ENCODE results near the gene IL1R2.
A peak's percentile ranks its signal among the peaks of the same experiment; 100 is the strongest.

Gene IL1R2

GRCh38 chr2:101995019-101995418 is 3.3 kb downstream of the IL1R2 start:
- H3K36me3 Mint-ChIP-seq (ENCODE audit: low read depth) = no peaks in the 10 kb centered on the region
- TF ChIP-seq, protein P1, sequence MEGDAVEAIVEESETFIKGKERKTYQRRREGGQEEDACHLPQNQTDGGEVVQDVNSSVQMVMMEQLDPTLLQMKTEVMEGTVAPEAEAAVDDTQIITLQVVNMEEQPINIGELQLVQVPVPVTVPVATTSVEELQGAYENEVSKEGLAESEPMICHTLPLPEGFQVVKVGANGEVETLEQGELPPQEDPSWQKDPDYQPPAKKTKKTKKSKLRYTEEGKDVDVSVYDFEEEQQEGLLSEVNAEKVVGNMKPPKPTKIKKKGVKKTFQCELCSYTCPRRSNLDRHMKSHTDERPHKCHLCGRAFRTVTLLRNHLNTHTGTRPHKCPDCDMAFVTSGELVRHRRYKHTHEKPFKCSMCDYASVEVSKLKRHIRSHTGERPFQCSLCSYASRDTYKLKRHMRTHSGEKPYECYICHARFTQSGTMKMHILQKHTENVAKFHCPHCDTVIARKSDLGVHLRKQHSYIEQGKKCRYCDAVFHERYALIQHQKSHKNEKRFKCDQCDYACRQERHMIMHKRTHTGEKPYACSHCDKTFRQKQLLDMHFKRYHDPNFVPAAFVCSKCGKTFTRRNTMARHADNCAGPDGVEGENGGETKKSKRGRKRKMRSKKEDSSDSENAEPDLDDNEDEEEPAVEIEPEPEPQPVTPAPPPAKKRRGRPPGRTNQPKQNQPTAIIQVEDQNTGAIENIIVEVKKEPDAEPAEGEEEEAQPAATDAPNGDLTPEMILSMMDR (IDR thresholded peaks at IDR 0.05; ENCODE audit: unreplicated experiment in 3 of 3) = no peak
- peaks cover 5% of the 10 kb centered on the region for H3K4me1 Mint-ChIP-seq
- H3K27me3 Mint-ChIP-seq (ENCODE audit: low read depth) = peaks cover 21% of the 10 kb centered on the region
- H3K9me3 Mint-ChIP-seq = no peaks in the 10 kb centered on the region
- H3K4me3 Mint-ChIP-seq = no peak overlapping the region
- H3K27ac Mint-ChIP-seq = no peak overlapping the region

GRCh38 chr2:101995804-101996203 is 4.0 kb downstream of the IL1R2 start:
- Mint-ChIP-seq H3K27me3 (ENCODE audit: low read depth) (peaks cover 21% of the 10 kb centered on the region), H3K36me3 (ENCODE audit: low read depth) (no peaks in the 10 kb centered on the region), H3K4me3 (no peak overlapping the region), H3K27ac (no peak overlapping the region), H3K9me3 (no peaks in the 10 kb centered on the region), H3K4me1 (peaks cover 5% of the 10 kb centered on the region)
- TF ChIP-seq, protein P1 (IDR thresholded peaks at IDR 0.05; ENCODE audit: unreplicated experiment in 3 of 3) = no peak

GRCh38 chr2:101998556-101998895 is 6.8 kb downstream of the IL1R2 start:
- Mint-ChIP-seq H3K4me1 (no peaks in the 10 kb centered on the region), H3K4me3 (no peak overlapping the region), H3K36me3 (ENCODE audit: low read depth) (no peaks in the 10 kb centered on the region), H3K27me3 (ENCODE audit: low read depth) (peaks cover 13% of the 10 kb centered on the region), H3K27ac (peak overlapping the region in 1 of 3 experiments; percentile 33), H3K9me3 (no peaks in the 10 kb centered on the region)
- TF ChIP-seq, protein P1 (IDR thresholded peaks at IDR 0.05; ENCODE audit: unreplicated experiment in 3 of 3) = no peak

DNA sequence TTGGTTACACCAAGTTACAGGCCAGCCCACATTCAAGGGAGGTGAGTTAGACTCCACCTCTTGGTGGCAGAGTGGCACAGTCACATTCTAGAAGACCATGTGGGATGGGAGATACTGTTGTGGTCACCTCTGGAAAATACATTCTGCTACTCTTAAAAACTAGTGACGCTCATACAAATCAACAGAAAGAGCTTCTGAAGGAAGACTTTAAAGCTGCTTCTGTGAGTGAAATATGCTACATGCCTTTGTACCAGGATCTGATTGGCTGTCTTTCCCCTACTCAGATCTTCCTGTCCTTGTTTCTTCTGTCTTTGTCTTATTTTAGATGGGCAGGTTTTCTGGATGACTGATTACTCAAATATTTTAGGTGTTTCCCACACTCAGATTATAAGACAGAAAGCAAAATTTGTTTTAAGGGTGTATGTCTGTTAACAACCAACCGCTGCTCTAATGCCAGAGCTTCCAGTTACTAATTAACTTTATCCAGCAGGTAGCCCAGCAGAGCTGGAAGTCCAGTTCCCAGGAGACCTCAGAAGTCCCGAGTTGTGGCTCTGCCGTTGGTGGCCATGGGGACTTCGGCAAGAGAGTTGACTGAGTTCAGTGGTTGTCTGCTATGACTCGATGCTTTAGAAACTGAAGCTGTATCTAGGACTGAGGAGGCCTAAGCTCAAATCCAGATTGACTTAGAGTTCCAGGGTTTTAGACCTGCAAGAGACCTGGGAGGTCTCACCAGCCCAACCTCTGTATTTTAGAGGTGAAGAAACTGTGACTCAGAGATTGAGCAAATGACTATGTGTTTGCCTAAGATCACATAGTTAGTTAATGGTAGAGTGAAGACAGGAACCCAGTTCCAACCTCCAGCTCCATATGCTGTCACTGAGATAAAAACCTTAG is 7.4 kb downstream of the IL1R2 start:
- no peak overlapping the region for H3K4me3 Mint-ChIP-seq
- H3K9me3 Mint-ChIP-seq = no peaks in the 10 kb centered on the region
- H3K27ac Mint-ChIP-seq = peak overlapping the region in 1 of 3 experiments; percentile 33
- TF ChIP-seq, protein P1 (IDR thresholded peaks at IDR 0.05; ENCODE audit: unreplicated experiment in 3 of 3) = no peak
- H3K4me1 Mint-ChIP-seq = no peaks in the 10 kb centered on the region
- no peaks in the 10 kb centered on the region for H3K36me3 Mint-ChIP-seq (ENCODE audit: low read depth)
- H3K27me3 Mint-ChIP-seq (ENCODE audit: low read depth) = peaks cover 9% of the 10 kb centered on the region

GRCh38 chr2:102000012-102000411 is 8.3 kb downstream of the IL1R2 start:
- Mint-ChIP-seq H3K9me3 (no peaks in the 10 kb centered on the region), H3K4me1 (no peaks in the 10 kb centered on the region)

More at GRCh38 chr2:102000012-102000411, 8.3 kb downstream of the IL1R2 start:
- H3K27ac Mint-ChIP-seq = no peak overlapping the region
- TF ChIP-seq, protein P1 (IDR thresholded peaks at IDR 0.05; ENCODE audit: unreplicated experiment in 3 of 3) = no peak
- H3K4me3 Mint-ChIP-seq = no peak overlapping the region
- peaks cover 7% of the 10 kb centered on the region for H3K27me3 Mint-ChIP-seq (ENCODE audit: low read depth)
- H3K36me3 Mint-ChIP-seq (ENCODE audit: low read depth) = no peaks in the 10 kb centered on the region

Data from nephron (organoid).